K562 (cell line): Measurements from ENCODE around the gene METTL25. TPM values are rescaled to one million over a fixed set of nuclear protein-coding genes. Genes with fewer than 3 reads are reported as not detected.
A peak's percentile ranks its signal among the peaks of the same experiment; 100 is the strongest.

Experiments
- ATAC-seq: fragments of 200-7000 bp; cut with Tn5 transposase; 3 replicates; pipeline ENCODE4 v1.9.1; 2020; ENCODE audit warnings: moderate library complexity
- BruUV-seq: library from RNA; stranded (reverse); fragments of 400-500 nt; replicated peaks from 2 replicates; lab custom pipeline; 2021; lab: Mats Ljungman, UMichigan
- CTCF ChIA-PET: fragments of 300-600 bp; formaldehyde crosslinking; extraction: SDS; loops from one replicate; lab custom pipeline; 2021; ENCODE audit warnings: low intra/inter-chr PET ratio; lab: Yijun Ruan, JAX
- POLR2A ChIA-PET: fragments of 300-600, 350-650 bp; sonication (Branson Sonifier 250); formaldehyde crosslinking; extraction: SDS; loops from one replicate; lab custom pipeline; 2021; ENCODE audit warnings: antibody characterized with exemption, inconsistent platforms; lab: Yijun Ruan, JAX
- DNase-seq, 4 experiments: peaks; one replicate each; pipeline versions ENCODE4 v3.0.0 to v3.0.0-alpha.2; 2011 to 2018; ENCODE audit warnings: low spot score in 3 of 4, mixed read lengths in 3 of 4; ENCODE audit errors: extremely low read depth in 1 of 4
- FAIRE-seq: peaks from 2 replicates; lab custom pipeline; 2011; peaks lifted over from hg19 to GRCh38; lab: Jason Lieb, UNC
- H2AFZ ChIP-seq: 2 replicates; pipeline ENCODE4 v1.6.0; 2011; ENCODE audit warnings: low read depth, low read length, control low read depth, inconsistent platforms
- H3K27ac ChIP-seq: fragments of 200-600 bp; 3 replicates; pipeline ENCODE4 v1.8.0; 2011; ENCODE audit warnings: low read depth, mild to moderate bottlenecking, control low read depth, inconsistent platforms, low read length, moderate library complexity, mixed read lengths; ENCODE audit errors: extremely low read depth
- H3K27me3 ChIP-seq, 2 experiments: fragments of 300-600 bp in 1 of 2; 2 replicates in 1 of 2; 3 replicates in 1 of 2; pipeline versions ENCODE4 v1.6.0 to v1.8.0; 2011; ENCODE audit warnings: inconsistent platforms in 2 of 2, low read length in 2 of 2, mild to moderate bottlenecking in 1 of 2, mixed read lengths in 1 of 2, moderate library complexity in 1 of 2; ENCODE audit not compliant: control insufficient read depth in 2 of 2, insufficient read depth in 2 of 2
- H3K36me3 ChIP-seq: fragments of 300-600 bp; 3 replicates; pipeline ENCODE4 v1.8.0; 2011; ENCODE audit warnings: mild to moderate bottlenecking, low read length, inconsistent platforms; ENCODE audit not compliant: control insufficient read depth, insufficient read depth
- H3K4me1 ChIP-seq, 2 experiments: fragments of 200-600 bp in 1 of 2; replicated peaks in 1 of 2; 2 replicates in 1 of 2; 3 replicates in 1 of 2; pipeline versions ENCODE4 v1.5.1 to v1.8.0; 2011; ENCODE audit warnings: inconsistent platforms in 2 of 2, low read length in 2 of 2, mild to moderate bottlenecking in 1 of 2, mixed read lengths in 1 of 2, moderate library complexity in 1 of 2; ENCODE audit not compliant: control insufficient read depth in 2 of 2, insufficient read depth in 2 of 2
- H3K4me2 ChIP-seq: 2 replicates; pipeline ENCODE4 v1.6.1; 2011; ENCODE audit warnings: low read length, control low read depth, inconsistent platforms, mixed read lengths; ENCODE audit not compliant: insufficient read depth
- H3K4me3 ChIP-seq: fragments of 200-600 bp; sonication (generic), shearing (Covaris generic); 2 replicates; pipeline ENCODE4 v1.5.1; 2016; ENCODE audit warnings: control low read depth, inconsistent platforms
- H3K79me2 ChIP-seq: fragments of 200-600 bp; 3 replicates; pipeline ENCODE4 v1.8.0; 2011; ENCODE audit warnings: low read length, inconsistent platforms; ENCODE audit not compliant: control insufficient read depth, insufficient read depth
- H3K9ac ChIP-seq, 2 experiments: 2 replicates each; pipeline versions ENCODE4 v1.6.0 to v1.6.1; 2011; ENCODE audit warnings: low read depth in 2 of 2, low read length in 2 of 2, control low read depth in 1 of 2, inconsistent platforms in 1 of 2, mild to moderate bottlenecking in 1 of 2, mixed read lengths in 1 of 2; ENCODE audit not compliant: insufficient read depth in 1 of 2
- H3K9me1 ChIP-seq: one replicate; pipeline ENCODE4 v1.6.0; 2011; ENCODE audit warnings: inconsistent platforms, mild to moderate bottlenecking, low read length, moderate library complexity; ENCODE audit not compliant: control insufficient read depth, insufficient read depth
- H3K9me3 ChIP-seq: replicated peaks from 2 replicates; pipeline ENCODE4 v1.5.1; 2011; ENCODE audit warnings: low read depth, low read length, inconsistent platforms; ENCODE audit not compliant: control insufficient read depth, insufficient read depth
- H4K20me1 ChIP-seq: replicated peaks from 2 replicates; pipeline ENCODE4 v1.6.1; 2011; ENCODE audit warnings: low read length, inconsistent platforms, mixed read lengths; ENCODE audit not compliant: control insufficient read depth, insufficient read depth
- HIVEP1 ChIP-seq: fragments of 250-450 bp; sonication (Bioruptor Pico); IDR thresholded peaks from 2 replicates; pipeline ENCODE4 v1.4.0; 2020; ENCODE audit warnings: mild to moderate bottlenecking
- HNRNPK ChIP-seq: fragments of 200-400 bp; formaldehyde crosslinking; IDR thresholded peaks from one replicate; pipeline ENCODE4 v1.6.1; 2018; ENCODE audit warnings: mild to moderate bottlenecking, low read depth, low read length; ENCODE audit not compliant: poor library complexity, severe bottlenecking
- MAFF ChIP-seq: IDR thresholded peaks from 2 replicates; pipeline ENCODE4 v1.6.1; 2012; ENCODE audit warnings: low read length, improper control_type of control experiment
- MAFK ChIP-seq: IDR thresholded peaks from 2 replicates; pipeline ENCODE4 v1.6.1; 2011; ENCODE audit warnings: low read length, improper control_type of control experiment
- NR4A1 ChIP-seq, 2 experiments: fragments of 250-450 bp in 1 of 2; fragments of 450-650 bp in 1 of 2; sonication (Bioruptor Pico) in 1 of 2; IDR thresholded peaks; 2 replicates each; pipeline versions ENCODE4 v1.4.0 to v1.6.1; 2016 to 2020; ENCODE audit warnings: mild to moderate bottlenecking in 2 of 2, missing compliant biosample characterization in 1 of 2, missing genetic modification characterization in 1 of 2, moderate library complexity in 1 of 2
- POLR2B ChIP-seq: fragments of 450-650 bp; IDR thresholded peaks from 2 replicates; pipeline ENCODE4 v1.6.1; 2018; ENCODE audit warnings: low read depth; ENCODE audit not compliant: partially characterized antibody
- POLR2H ChIP-seq: IDR thresholded peaks from 2 replicates; pipeline ENCODE4 v1.6.1; 2016; ENCODE audit warnings: missing genetic modification characterization, low read depth, mild to moderate bottlenecking, control low read depth, missing compliant biosample characterization, moderate library complexity
- RBFOX2 ChIP-seq: fragments of 200-400 bp; formaldehyde crosslinking; IDR thresholded peaks from 2 replicates; pipeline ENCODE4 v1.6.1; 2017; ENCODE audit warnings: low read depth, mild to moderate bottlenecking, low read length, moderate library complexity
- SIN3A ChIP-seq, 2 experiments: fragments of 150-350 bp in 1 of 2; IDR thresholded peaks; 2 replicates each; pipeline ENCODE4 v1.6.1; 2011 to 2016; ENCODE audit warnings: borderline replicate concordance in 2 of 2, low read depth in 2 of 2, low read length in 2 of 2, mild to moderate bottlenecking in 2 of 2, moderate library complexity in 2 of 2; ENCODE audit not compliant: control insufficient read depth in 1 of 2
- TAF1 ChIP-seq: IDR thresholded peaks from 2 replicates; pipeline ENCODE4 v1.6.1; 2011; ENCODE audit warnings: mild to moderate bottlenecking, low read length, moderate library complexity; ENCODE audit not compliant: insufficient read depth, control insufficient read depth, severe bottlenecking; ENCODE audit errors: extremely low read depth
- ZC3H11A ChIP-seq: IDR thresholded peaks from 2 replicates; pipeline ENCODE4 v1.6.1; 2012; ENCODE audit warnings: low read depth, low read length, improper control_type of control experiment
- in situ Hi-C: fragments of 300-500 bp; cut with MboI; formaldehyde crosslinking; loops from 4 replicates; pipeline ENCODE4 v1.15.0; 2018; ENCODE audit warnings: inconsistent platforms, mixed read lengths
- intact Hi-C: fragments of 100-400 bp; cut with micrococcal nuclease; formaldehyde crosslinking; loops from 2 replicates; pipeline ENCODE4 v1.14.2; 2022
- polyA plus RNA-seq, 8 experiments: library from polyadenylated mRNA; depleted of rRNA in 4 of 8; stranded (reverse) in 5 of 8; unstranded in 3 of 8; fragments of >200 nt; fragmentation: Nextera tagmentation in 2 of 8; fragmentation: Illumina TruSeq in 1 of 8; extraction: Ambion mirVana in 2 of 8; extraction: Trizol in 1 of 8; gene quantifications; 2 replicates each; pipeline versions ENCODE4 v1.2.1 to v1.2.3, GENCODE V29; 2011 to 2014; ENCODE audit warnings: inconsistent platforms in 1 of 8, missing spikeins in 1 of 8
- total RNA-seq, 7 experiments: library from RNA; depleted of rRNA in 6 of 7; stranded (reverse); fragments of >200 nt in 6 of 7; fragmentation: Illumina TruSeq in 2 of 7; extraction: Trizol in 2 of 7; gene quantifications; 2 replicates each; pipeline versions ENCODE4 v1.2.1 to v1.2.3, GENCODE V29; 2011 to 2021; ENCODE audit warnings: low replicate concordance in 1 of 7
- TF ChIP-seq, protein P1 (sequence below): fragments of 450-650 bp; formaldehyde crosslinking; IDR thresholded peaks from 2 replicates; pipeline ENCODE4 v1.4.0; 2022; ENCODE audit warnings: missing genetic modification characterization
- TF ChIP-seq, protein P2 (sequence below): IDR thresholded peaks from 2 replicates; pipeline ENCODE4 v1.6.1; 2011; ENCODE audit warnings: borderline replicate concordance, low read depth, mild to moderate bottlenecking, moderate library complexity, low read length; ENCODE audit not compliant: insufficient read depth, poor library complexity, severe bottlenecking
- TF ChIP-seq, protein P3 (sequence below): IDR thresholded peaks from 2 replicates; pipeline ENCODE4 v1.6.1; 2011; ENCODE audit not compliant: insufficient read length; ENCODE audit errors: extremely low read depth

Gene METTL25
- total and polyA plus RNA-seq, 9 of the 15 experiments (the other 6 are each of a cell fraction or from before 2014, with no cell fraction given): 0.50 to 2.4 (median 1.9) TPM

DNA sequence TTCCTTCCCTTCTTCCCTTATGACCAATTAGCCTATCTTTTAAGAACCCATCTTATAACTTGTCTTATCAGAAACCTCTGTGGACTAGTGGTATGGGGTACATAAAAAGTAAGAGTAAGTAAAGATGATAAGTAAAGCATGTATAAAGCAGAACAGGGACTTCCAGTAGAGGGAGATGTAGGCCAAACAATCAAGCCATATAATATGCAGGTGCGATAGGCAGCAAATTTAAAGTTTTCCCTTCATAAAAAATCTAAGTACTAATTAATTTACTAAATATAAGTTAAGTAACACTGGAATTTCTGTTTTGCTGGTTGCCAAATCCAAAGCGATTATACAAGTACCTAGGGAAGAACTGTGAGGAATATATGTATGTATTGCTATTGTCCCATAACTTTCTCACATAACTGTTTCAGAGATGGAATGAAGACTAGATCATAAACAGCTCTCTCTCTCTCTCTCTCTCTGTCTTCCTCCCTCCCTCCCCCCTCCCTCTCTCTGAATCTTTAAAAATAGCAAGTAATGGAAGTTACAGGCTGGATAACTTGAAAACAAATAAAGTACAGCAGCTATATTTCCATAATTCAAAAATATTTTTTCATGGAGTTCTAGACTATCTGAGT lies 25.7 kb downstream of the METTL25 start (continued):
- TF ChIP-seq, protein P1, sequence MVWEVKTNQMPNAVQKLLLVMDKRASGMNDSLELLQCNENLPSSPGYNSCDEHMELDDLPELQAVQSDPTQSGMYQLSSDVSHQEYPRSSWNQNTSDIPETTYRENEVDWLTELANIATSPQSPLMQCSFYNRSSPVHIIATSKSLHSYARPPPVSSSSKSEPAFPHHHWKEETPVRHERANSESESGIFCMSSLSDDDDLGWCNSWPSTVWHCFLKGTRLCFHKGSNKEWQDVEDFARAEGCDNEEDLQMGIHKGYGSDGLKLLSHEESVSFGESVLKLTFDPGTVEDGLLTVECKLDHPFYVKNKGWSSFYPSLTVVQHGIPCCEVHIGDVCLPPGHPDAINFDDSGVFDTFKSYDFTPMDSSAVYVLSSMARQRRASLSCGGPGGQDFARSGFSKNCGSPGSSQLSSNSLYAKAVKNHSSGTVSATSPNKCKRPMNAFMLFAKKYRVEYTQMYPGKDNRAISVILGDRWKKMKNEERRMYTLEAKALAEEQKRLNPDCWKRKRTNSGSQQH (CRISPR knock-in tag): no peak
- TF ChIP-seq HNRNPK (no peak), ZC3H11A (no peak), NR4A1 (CRISPR knock-in tag; IDR thresholded peaks at IDR 0.05) (no peak), NR4A1 (tag; IDR thresholded peaks at IDR 0.05) (no peak), SIN3A (IDR thresholded peaks at IDR 0.05; ENCODE audit: borderline replicate concordance in 2 of 2, control insufficient read depth in 1 of 2, low read depth in 2 of 2, low read length in 2 of 2) (no peak), POLR2B (no peak)

DNA sequence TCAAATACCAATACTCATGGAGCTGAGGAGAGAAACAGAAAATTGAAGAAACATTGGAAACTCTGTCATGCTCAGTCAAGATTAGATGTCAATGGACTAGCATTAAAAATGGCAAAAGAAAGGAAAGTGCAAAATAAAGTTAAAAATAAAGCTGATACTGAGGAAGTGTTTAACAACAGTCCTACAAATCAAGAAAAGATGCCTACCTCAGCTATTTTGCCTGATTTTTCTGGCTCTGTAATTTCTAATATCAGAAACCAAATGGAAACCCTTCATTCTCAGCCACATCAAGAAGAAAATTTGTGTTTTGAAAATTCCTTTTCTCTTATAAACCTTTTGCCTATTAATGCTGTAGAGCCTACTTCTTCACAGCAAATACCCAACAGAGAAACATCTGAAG lies 40.5 kb downstream of the METTL25 start:
- ChIA-PET POLR2A (no interaction called here), CTCF (no interaction called here)
- Histone ChIP-seq H3K27me3 (no peaks in the 10 kb centered on the region), H3K9ac (no peak overlapping the region), H3K4me2 (no peak overlapping the region), H3K27ac (no peak overlapping the region), H3K36me3 (no peaks in the 10 kb centered on the region), H3K9me3 (no peaks in the 10 kb centered on the region), H4K20me1 (no peaks in the 10 kb centered on the region), H3K4me1 (no peaks in the 10 kb centered on the region), H3K79me2 (no peaks in the 10 kb centered on the region), H3K4me3 (no peak overlapping the region), H2AFZ (no peak overlapping the region), H3K9me1 (no peaks in the 10 kb centered on the region)
- BruUV-seq: no TSS peak
- DNase-seq (no peak), ATAC-seq (no peak), FAIRE-seq (no peak)
- intact Hi-C loops: no loop called here
- in situ Hi-C loops: no loop called here
- TF ChIP-seq, protein P2, sequence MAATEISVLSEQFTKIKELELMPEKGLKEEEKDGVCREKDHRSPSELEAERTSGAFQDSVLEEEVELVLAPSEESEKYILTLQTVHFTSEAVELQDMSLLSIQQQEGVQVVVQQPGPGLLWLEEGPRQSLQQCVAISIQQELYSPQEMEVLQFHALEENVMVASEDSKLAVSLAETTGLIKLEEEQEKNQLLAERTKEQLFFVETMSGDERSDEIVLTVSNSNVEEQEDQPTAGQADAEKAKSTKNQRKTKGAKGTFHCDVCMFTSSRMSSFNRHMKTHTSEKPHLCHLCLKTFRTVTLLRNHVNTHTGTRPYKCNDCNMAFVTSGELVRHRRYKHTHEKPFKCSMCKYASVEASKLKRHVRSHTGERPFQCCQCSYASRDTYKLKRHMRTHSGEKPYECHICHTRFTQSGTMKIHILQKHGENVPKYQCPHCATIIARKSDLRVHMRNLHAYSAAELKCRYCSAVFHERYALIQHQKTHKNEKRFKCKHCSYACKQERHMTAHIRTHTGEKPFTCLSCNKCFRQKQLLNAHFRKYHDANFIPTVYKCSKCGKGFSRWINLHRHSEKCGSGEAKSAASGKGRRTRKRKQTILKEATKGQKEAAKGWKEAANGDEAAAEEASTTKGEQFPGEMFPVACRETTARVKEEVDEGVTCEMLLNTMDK: no peak
- TF ChIP-seq POLR2H (tag) (no peak), TAF1 (no peak), MAFF (0 out of 2 replicates have a peak, but pooled peaks have one; percentile 18), MAFK (0 out of 2 replicates have a peak, but pooled peaks have one; percentile 14), HIVEP1 (no peak), RBFOX2 (no peak)
- TF ChIP-seq, protein P3, sequence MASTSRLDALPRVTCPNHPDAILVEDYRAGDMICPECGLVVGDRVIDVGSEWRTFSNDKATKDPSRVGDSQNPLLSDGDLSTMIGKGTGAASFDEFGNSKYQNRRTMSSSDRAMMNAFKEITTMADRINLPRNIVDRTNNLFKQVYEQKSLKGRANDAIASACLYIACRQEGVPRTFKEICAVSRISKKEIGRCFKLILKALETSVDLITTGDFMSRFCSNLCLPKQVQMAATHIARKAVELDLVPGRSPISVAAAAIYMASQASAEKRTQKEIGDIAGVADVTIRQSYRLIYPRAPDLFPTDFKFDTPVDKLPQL: no peak
